Liver (tissue), 9 donors: ENCODE results near the gene TXNDC11. TPM values are rescaled to one million over a fixed set of nuclear protein-coding genes. Genes with fewer than 3 reads are reported as not detected.

Experiments used
- DNase-seq: peaks from one replicate; pipeline ENCODE4 v3.0.0-alpha.2; 2017; ENCODE audit warnings: low spot score
- H3K27ac ChIP-seq, 2 donors: one replicate each; pipeline ENCODE4 v1.7.0; 2013; ENCODE audit warnings: inconsistent platforms in 2 of 2, low read length in 2 of 2, control low read depth in 1 of 2, low read depth in 1 of 2, mild to moderate bottlenecking in 1 of 2
- H3K27me3 ChIP-seq, 4 donors: one replicate each; pipeline versions ENCODE4 v1.6.1 to v1.7.0; 2013; ENCODE audit warnings: low read length in 3 of 4, inconsistent platforms in 1 of 4, mild to moderate bottlenecking in 1 of 4, moderate library complexity in 1 of 4; ENCODE audit not compliant: control insufficient read depth in 4 of 4, insufficient read depth in 4 of 4
- H3K36me3 ChIP-seq, 4 donors: one replicate each; pipeline versions ENCODE4 v1.6.1 to v1.7.0; 2013; ENCODE audit warnings: low read length in 3 of 4, mild to moderate bottlenecking in 3 of 4, low read depth in 1 of 4, moderate library complexity in 1 of 4; ENCODE audit not compliant: control insufficient read depth in 4 of 4, insufficient read depth in 3 of 4
- H3K4me1 ChIP-seq, 4 donors: one replicate each; pipeline versions ENCODE4 v1.6.1 to v1.7.0; 2013; ENCODE audit warnings: low read length in 3 of 4, mild to moderate bottlenecking in 3 of 4, moderate library complexity in 1 of 4; ENCODE audit not compliant: control insufficient read depth in 4 of 4, insufficient read depth in 4 of 4
- H3K4me3 ChIP-seq, 3 donors: one replicate each; pipeline versions ENCODE4 v1.6.1 to v1.7.0; 2013; ENCODE audit warnings: low read length in 3 of 3, control low read depth in 1 of 3, low read depth in 1 of 3, mild to moderate bottlenecking in 1 of 3
- H3K9ac ChIP-seq, 2 donors: one replicate each; pipeline ENCODE4 v1.7.0; 2013; ENCODE audit warnings: low read length in 2 of 2, mild to moderate bottlenecking in 2 of 2, moderate library complexity in 2 of 2, control low read depth in 1 of 2, low read depth in 1 of 2
- H3K9me3 ChIP-seq, 4 donors: one replicate each; pipeline versions ENCODE4 v1.6.1 to v1.7.0; 2013; ENCODE audit warnings: low read length in 3 of 4; ENCODE audit not compliant: control insufficient read depth in 4 of 4
- ATF3 ChIP-seq: IDR thresholded peaks from 2 replicates; pipeline ENCODE4 v1.6.1; 2016; ENCODE audit warnings: antibody characterized with exemption
- EGR1 ChIP-seq, 2 donors: IDR thresholded peaks; 2 replicates each; pipeline ENCODE4 v1.6.1; 2016 to 2018; ENCODE audit warnings: antibody characterized with exemption in 2 of 2, low read depth in 2 of 2
- FOXA1 ChIP-seq: IDR thresholded peaks from 2 replicates; pipeline ENCODE4 v1.6.1; 2016; ENCODE audit warnings: antibody characterized with exemption
- FOXA2 ChIP-seq: IDR thresholded peaks from 2 replicates; pipeline ENCODE4 v1.6.1; 2016; ENCODE audit warnings: antibody characterized with exemption
- GABPA ChIP-seq, 2 donors: IDR thresholded peaks in 1 of 2; conservative IDR thresholded peaks in 1 of 2; 2 replicates each; pipeline ENCODE4 v1.6.1; 2016; ENCODE audit warnings: antibody characterized with exemption in 2 of 2, mild to moderate bottlenecking in 1 of 2, moderate library complexity in 1 of 2
- HNF4A ChIP-seq, 2 donors: conservative IDR thresholded peaks; 2 replicates each; pipeline ENCODE4 v1.6.1; 2016; ENCODE audit warnings: antibody characterized with exemption in 2 of 2, mild to moderate bottlenecking in 2 of 2
- HNF4G ChIP-seq: IDR thresholded peaks from 2 replicates; pipeline ENCODE4 v1.6.1; 2016; ENCODE audit warnings: antibody characterized with exemption
- JUND ChIP-seq, 2 donors: IDR thresholded peaks; 2 replicates each; pipeline ENCODE4 v1.6.1; 2016; ENCODE audit warnings: antibody characterized with exemption in 2 of 2
- NR2F2 ChIP-seq: IDR thresholded peaks from 2 replicates; pipeline ENCODE4 v1.6.1; 2016; ENCODE audit warnings: antibody characterized with exemption
- RAD21 ChIP-seq, 2 donors: IDR thresholded peaks; 2 replicates each; pipeline ENCODE4 v1.6.1; 2016; ENCODE audit warnings: antibody characterized with exemption in 2 of 2, mild to moderate bottlenecking in 2 of 2
- RXRA ChIP-seq, 2 donors: IDR thresholded peaks; 2 replicates each; pipeline ENCODE4 v1.6.1; 2017 to 2018; ENCODE audit warnings: antibody characterized with exemption in 2 of 2, mild to moderate bottlenecking in 1 of 2
- SP1 ChIP-seq: IDR thresholded peaks from 2 replicates; pipeline ENCODE4 v1.6.1; 2018; ENCODE audit warnings: antibody characterized with exemption, mild to moderate bottlenecking
- TAF1 ChIP-seq: conservative IDR thresholded peaks from 2 replicates; pipeline ENCODE4 v1.6.1; 2016; ENCODE audit warnings: antibody characterized with exemption, mild to moderate bottlenecking
- YY1 ChIP-seq: IDR thresholded peaks from 2 replicates; pipeline ENCODE4 v1.6.1; 2016; ENCODE audit warnings: antibody characterized with exemption, mild to moderate bottlenecking
- ZBTB33 ChIP-seq: IDR thresholded peaks from 2 replicates; pipeline ENCODE4 v1.6.1; 2016; ENCODE audit warnings: antibody characterized with exemption
- WGBS: extraction: QIAGEN DNeasy Blood & Tissue Kit; methylation state at CpG from one replicate; pipeline ENCODE4 v1.1.7; 2013; 5-methylcytosine and 5-hydroxymethylcytosine counted together
- polyA plus RNA-seq, 2 donors: library from polyadenylated mRNA; stranded (reverse) in 1 of 2; unstranded in 1 of 2; fragments of 200-250 nt in 1 of 2; fragments of >200 nt in 1 of 2; fragmentation: Nextera tagmentation in 1 of 2; extraction: Ambion mirVana in 1 of 2; gene quantifications; one replicate each; pipeline versions ENCODE4 v1.2.1 to v1.2.3, GENCODE V29; 2013 to 2015
- total RNA-seq, 2 donors: library from RNA; depleted of rRNA; stranded (reverse); fragments of >200 nt; gene quantifications; one replicate each; pipeline ENCODE4 v1.2.3, GENCODE V29; 2014
- TF ChIP-seq, protein P1 (sequence below): IDR thresholded peaks from 2 replicates; pipeline ENCODE4 v1.6.1; 2016; ENCODE audit warnings: antibody characterized with exemption
- TF ChIP-seq, protein P2 (sequence below): IDR thresholded peaks from 2 replicates; pipeline ENCODE4 v1.6.1; 2016; ENCODE audit warnings: antibody characterized with exemption, mild to moderate bottlenecking
- TF ChIP-seq, protein P3 (sequence below): fragments of 150-350 bp; IDR thresholded peaks from 2 replicates; pipeline ENCODE4 v1.5.1; 2017; ENCODE audit warnings: improper control_type of control experiment, low read depth, low read length; ENCODE audit not compliant: missing input control
- donor health status: healthy.
- donor health status: healthy.
- donor health status: healthy.
- donor health status: healthy.
- donor health status: healthy.

Gene TXNDC11
- total and polyA plus RNA-seq, 4 donors: 26.4 to 63.5 (median 48.5) TPM

DNA sequence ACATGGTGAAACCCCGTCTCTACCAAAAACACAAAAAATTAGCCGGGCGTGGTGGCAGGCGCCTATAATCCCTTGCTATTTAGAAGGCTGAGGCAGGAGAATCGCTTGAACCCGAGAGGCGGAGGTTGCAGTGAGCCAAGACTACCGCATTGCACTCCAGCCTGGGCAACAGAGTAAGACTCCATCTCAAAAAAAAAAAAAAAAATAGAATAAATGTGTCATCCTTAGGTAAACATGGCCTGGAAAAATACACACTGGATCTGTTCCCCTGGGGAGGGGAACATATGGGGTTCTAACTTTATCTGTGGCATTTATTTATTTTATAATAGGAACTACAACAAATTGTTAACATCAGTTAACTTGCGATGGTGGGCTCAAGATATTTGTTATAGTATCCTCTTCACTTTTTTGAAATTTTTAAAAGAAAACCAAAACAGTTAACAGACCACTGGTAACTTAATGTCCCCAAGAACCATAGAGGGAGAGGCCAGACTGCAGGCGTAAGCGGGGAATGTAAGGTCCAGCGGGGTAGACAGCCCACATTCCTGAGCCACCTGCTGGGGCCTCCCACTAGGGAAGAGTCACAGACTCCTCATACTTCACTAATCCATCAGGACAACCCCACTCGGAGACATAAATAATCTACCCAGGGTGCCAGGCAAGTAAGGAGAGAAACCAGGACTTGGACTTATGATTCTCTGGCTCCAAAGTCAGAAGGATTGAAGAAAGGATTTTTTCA, 12.5 kb upstream of the TXNDC11 start:
- 93% methylated on average over 13 of the region's 13 CpGs for WGBS
- no peaks in the 10 kb centered on the region for H3K27me3 ChIP-seq
- H3K27ac ChIP-seq: peak overlapping the region; percentile 40 to 57
- peaks cover 3 to 39% (median 27%) of the 10 kb centered on the region in 4 donors for H3K4me1 ChIP-seq
- TF ChIP-seq ATF3: no peak
- TF ChIP-seq YY1: no peak
- TF ChIP-seq RAD21 (IDR thresholded peaks at IDR 0.05): no peak
- TF ChIP-seq FOXA1: peak; percentile 60
- TF ChIP-seq RXRA (IDR thresholded peaks at IDR 0.05): peak in 1 of 2 donors; percentile 11
- TF ChIP-seq, protein P1, sequence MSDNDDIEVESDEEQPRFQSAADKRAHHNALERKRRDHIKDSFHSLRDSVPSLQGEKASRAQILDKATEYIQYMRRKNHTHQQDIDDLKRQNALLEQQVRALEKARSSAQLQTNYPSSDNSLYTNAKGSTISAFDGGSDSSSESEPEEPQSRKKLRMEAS: no peak
- TF ChIP-seq HNF4G: no peak
- no peak for TF ChIP-seq NR2F2
- TF ChIP-seq ZBTB33: no peak
- TF ChIP-seq, protein P2, sequence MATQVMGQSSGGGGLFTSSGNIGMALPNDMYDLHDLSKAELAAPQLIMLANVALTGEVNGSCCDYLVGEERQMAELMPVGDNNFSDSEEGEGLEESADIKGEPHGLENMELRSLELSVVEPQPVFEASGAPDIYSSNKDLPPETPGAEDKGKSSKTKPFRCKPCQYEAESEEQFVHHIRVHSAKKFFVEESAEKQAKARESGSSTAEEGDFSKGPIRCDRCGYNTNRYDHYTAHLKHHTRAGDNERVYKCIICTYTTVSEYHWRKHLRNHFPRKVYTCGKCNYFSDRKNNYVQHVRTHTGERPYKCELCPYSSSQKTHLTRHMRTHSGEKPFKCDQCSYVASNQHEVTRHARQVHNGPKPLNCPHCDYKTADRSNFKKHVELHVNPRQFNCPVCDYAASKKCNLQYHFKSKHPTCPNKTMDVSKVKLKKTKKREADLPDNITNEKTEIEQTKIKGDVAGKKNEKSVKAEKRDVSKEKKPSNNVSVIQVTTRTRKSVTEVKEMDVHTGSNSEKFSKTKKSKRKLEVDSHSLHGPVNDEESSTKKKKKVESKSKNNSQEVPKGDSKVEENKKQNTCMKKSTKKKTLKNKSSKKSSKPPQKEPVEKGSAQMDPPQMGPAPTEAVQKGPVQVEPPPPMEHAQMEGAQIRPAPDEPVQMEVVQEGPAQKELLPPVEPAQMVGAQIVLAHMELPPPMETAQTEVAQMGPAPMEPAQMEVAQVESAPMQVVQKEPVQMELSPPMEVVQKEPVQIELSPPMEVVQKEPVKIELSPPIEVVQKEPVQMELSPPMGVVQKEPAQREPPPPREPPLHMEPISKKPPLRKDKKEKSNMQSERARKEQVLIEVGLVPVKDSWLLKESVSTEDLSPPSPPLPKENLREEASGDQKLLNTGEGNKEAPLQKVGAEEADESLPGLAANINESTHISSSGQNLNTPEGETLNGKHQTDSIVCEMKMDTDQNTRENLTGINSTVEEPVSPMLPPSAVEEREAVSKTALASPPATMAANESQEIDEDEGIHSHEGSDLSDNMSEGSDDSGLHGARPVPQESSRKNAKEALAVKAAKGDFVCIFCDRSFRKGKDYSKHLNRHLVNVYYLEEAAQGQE: no peak
- TF ChIP-seq, protein P3, sequence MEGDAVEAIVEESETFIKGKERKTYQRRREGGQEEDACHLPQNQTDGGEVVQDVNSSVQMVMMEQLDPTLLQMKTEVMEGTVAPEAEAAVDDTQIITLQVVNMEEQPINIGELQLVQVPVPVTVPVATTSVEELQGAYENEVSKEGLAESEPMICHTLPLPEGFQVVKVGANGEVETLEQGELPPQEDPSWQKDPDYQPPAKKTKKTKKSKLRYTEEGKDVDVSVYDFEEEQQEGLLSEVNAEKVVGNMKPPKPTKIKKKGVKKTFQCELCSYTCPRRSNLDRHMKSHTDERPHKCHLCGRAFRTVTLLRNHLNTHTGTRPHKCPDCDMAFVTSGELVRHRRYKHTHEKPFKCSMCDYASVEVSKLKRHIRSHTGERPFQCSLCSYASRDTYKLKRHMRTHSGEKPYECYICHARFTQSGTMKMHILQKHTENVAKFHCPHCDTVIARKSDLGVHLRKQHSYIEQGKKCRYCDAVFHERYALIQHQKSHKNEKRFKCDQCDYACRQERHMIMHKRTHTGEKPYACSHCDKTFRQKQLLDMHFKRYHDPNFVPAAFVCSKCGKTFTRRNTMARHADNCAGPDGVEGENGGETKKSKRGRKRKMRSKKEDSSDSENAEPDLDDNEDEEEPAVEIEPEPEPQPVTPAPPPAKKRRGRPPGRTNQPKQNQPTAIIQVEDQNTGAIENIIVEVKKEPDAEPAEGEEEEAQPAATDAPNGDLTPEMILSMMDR: no peak
- TF ChIP-seq GABPA (IDR thresholded peaks at IDR 0.05 in 1 of 2, conservative IDR thresholded peaks at IDR 0.05 in 1 of 2): no peak
- TF ChIP-seq TAF1: no peak
- peak in 1 of 2 donors; percentile 11 for TF ChIP-seq HNF4A (conservative IDR thresholded peaks at IDR 0.05)
- peak in 1 of 2 donors; percentile 32 for TF ChIP-seq JUND (IDR thresholded peaks at IDR 0.05)
- TF ChIP-seq FOXA2: peak; percentile 66
- no peak for TF ChIP-seq EGR1 (IDR thresholded peaks at IDR 0.05; ENCODE audit: low read depth in 2 of 2)
- no peak for TF ChIP-seq SP1
- no peak overlapping the region for H3K4me3 ChIP-seq
- H3K9me3 ChIP-seq: no peaks in the 10 kb centered on the region
- peaks cover 3 to 36% (median 33%) of the 10 kb centered on the region in 4 donors for H3K36me3 ChIP-seq
- H3K9ac ChIP-seq: no peak overlapping the region
- no peak for DNase-seq
